ENCODE measurements around the gene GRM8.

The GRM8 gene

DNA sequence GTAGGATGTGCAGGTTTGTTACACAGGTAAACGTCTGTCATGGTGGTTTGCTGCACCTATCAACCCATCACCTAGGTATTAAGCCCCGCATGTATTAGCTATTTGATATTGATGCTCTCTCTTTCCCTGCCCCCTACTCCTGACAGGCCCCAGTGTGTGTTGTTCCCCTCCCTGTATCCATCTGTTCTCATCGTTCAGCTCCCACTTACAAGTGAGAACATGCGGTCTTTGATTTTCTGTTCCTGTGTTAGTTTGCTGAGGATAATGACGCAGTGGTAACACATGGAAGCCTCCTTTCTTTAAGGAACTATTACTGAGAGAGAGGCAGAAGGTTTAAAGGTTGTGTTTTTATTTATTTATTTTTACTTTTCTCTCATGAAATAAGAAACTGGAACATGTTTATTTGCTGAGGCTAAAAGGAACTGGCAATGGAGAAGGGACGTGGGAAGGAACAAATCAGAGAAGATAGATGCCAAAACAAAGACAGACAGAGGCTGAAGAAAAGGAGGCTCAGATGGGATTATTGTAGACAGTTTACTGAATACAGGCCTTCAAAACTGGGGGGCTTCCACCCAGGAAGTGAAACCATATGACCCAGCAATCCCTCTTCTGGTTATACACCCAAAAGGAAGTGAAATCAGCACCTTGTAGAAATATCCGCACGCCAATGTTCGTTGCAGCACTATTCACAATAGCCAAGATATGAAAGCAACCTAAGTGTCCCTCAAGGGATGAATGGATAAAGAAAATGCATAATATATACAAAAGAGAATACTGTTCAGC, 556.3 kb downstream of the GRM8 start:
- TF ChIP-seq, protein P1, sequence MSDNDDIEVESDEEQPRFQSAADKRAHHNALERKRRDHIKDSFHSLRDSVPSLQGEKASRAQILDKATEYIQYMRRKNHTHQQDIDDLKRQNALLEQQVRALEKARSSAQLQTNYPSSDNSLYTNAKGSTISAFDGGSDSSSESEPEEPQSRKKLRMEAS (IDR thresholded peaks at IDR 0.05) = no peak
- no peak for TF ChIP-seq TAF1 (IDR thresholded peaks at IDR 0.05; ENCODE audit: low read depth)

DNA sequence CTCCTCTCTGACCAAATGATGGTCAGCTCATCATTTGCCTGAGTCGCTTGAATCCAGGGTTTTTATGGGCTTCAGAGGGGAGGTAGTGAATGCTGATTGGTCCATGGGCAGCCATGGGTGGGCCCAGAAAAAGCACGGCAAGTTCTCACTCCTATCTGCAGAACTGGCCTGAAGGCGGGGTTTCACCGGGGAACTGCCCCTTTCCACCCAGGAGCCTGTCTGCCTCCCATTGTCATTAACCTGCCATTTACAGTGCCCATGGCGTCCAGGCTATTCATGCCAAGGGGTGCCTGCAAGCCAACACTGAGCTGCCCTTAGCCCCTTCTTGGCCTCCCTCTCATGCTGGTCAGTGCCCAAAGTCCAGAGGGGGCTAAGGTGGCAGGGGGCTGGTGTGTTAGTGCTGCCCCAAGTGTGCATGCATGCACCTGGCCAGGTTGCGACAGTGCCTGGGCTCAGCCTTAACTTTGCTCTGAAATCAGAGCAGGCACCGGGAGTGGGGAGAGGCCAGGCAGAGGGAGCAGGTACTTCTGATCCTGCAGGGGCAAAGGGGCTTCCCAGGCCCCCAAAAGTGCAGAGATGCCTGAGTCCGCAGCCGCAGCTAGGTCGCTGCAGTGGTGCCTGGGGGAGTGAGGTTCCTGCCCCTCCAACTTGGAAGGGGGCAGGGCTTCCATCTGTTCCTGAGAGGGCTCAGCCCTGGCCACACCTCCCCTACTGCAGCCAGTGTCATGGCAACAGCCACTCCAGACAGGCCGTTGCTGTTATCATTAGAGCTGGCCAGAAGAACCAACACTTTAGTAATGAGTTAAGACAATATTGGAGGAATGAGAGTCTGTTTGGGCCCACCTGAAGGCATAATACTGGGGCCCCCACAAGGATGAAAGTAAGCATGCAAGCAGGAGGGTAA, 561.6 kb downstream of the GRM8 start:
- TF ChIP-seq CREB1 (IDR thresholded peaks at IDR 0.05; ENCODE audit: low read depth) (no peak), ZBTB7A (IDR thresholded peaks at IDR 0.05; ENCODE audit: low read depth) (no peak), TCF12 (IDR thresholded peaks at IDR 0.05; ENCODE audit: low read depth) (no peak), NFIC (IDR thresholded peaks at IDR 0.05) (no peak), CEBPB (IDR thresholded peaks at IDR 0.05) (no peak), TAF1 (IDR thresholded peaks at IDR 0.05; ENCODE audit: low read depth) (no peak), TEAD4 (IDR thresholded peaks at IDR 0.05) (no peak), YY1 (IDR thresholded peaks at IDR 0.05; ENCODE audit: low read depth) (no peak), EGR1 (IDR thresholded peaks at IDR 0.05) (no peak)
- TF ChIP-seq, protein P1 (IDR thresholded peaks at IDR 0.05) = no peak

DNA sequence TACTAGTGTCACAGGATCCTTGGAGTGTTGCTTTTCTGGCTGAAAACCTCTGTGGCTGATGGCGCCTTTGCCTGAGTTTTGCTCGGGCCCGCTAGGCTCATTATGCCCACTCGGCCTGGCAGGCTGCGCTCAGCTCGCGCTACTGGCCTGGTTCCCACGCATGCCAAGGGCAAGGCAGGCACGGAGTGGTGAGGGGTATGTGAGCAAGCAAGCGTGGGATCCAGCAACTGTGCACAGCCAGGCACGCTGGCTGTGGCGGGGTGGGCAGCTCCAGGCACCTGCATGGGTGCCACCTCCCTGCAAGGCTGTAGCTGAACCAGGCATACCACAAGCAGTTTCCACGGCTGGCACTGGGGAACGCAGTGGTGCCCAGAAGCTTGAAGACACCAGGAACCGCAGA, 562.6 kb downstream of the GRM8 start:
- no peak for TF ChIP-seq EGR1 (IDR thresholded peaks at IDR 0.05)
- TF ChIP-seq, protein P2, sequence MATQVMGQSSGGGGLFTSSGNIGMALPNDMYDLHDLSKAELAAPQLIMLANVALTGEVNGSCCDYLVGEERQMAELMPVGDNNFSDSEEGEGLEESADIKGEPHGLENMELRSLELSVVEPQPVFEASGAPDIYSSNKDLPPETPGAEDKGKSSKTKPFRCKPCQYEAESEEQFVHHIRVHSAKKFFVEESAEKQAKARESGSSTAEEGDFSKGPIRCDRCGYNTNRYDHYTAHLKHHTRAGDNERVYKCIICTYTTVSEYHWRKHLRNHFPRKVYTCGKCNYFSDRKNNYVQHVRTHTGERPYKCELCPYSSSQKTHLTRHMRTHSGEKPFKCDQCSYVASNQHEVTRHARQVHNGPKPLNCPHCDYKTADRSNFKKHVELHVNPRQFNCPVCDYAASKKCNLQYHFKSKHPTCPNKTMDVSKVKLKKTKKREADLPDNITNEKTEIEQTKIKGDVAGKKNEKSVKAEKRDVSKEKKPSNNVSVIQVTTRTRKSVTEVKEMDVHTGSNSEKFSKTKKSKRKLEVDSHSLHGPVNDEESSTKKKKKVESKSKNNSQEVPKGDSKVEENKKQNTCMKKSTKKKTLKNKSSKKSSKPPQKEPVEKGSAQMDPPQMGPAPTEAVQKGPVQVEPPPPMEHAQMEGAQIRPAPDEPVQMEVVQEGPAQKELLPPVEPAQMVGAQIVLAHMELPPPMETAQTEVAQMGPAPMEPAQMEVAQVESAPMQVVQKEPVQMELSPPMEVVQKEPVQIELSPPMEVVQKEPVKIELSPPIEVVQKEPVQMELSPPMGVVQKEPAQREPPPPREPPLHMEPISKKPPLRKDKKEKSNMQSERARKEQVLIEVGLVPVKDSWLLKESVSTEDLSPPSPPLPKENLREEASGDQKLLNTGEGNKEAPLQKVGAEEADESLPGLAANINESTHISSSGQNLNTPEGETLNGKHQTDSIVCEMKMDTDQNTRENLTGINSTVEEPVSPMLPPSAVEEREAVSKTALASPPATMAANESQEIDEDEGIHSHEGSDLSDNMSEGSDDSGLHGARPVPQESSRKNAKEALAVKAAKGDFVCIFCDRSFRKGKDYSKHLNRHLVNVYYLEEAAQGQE (IDR thresholded peaks at IDR 0.05; ENCODE audit: low read depth) = no peak
- TF ChIP-seq TEAD4 (IDR thresholded peaks at IDR 0.05) = no peak
- TF ChIP-seq FOXM1 (IDR thresholded peaks at IDR 0.05; ENCODE audit: borderline replicate concordance, low read depth) = no peak
- no peak for TF ChIP-seq NFIC (IDR thresholded peaks at IDR 0.05)
- no peak for TF ChIP-seq CEBPB (IDR thresholded peaks at IDR 0.05)
- no peak for TF ChIP-seq TCF12 (IDR thresholded peaks at IDR 0.05; ENCODE audit: low read depth)
- TF ChIP-seq ZBTB7A (IDR thresholded peaks at IDR 0.05; ENCODE audit: low read depth) = no peak
- no peak for TF ChIP-seq CREB1 (IDR thresholded peaks at IDR 0.05; ENCODE audit: low read depth)
- TF ChIP-seq EP300 (IDR thresholded peaks at IDR 0.05; ENCODE audit: borderline replicate concordance) = no peak
- no peak for TF ChIP-seq YY1 (IDR thresholded peaks at IDR 0.05; ENCODE audit: low read depth)
- TF ChIP-seq, protein P1 (IDR thresholded peaks at IDR 0.05) = no peak
- no peak for TF ChIP-seq RAD21 (IDR thresholded peaks at IDR 0.05; ENCODE audit: low read depth)
- TF ChIP-seq, protein P3, sequence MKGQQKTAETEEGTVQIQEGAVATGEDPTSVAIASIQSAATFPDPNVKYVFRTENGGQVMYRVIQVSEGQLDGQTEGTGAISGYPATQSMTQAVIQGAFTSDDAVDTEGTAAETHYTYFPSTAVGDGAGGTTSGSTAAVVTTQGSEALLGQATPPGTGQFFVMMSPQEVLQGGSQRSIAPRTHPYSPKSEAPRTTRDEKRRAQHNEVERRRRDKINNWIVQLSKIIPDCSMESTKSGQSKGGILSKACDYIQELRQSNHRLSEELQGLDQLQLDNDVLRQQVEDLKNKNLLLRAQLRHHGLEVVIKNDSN (IDR thresholded peaks at IDR 0.05) = no peak
- no peak for TF ChIP-seq TAF1 (IDR thresholded peaks at IDR 0.05; ENCODE audit: low read depth)

DNA sequence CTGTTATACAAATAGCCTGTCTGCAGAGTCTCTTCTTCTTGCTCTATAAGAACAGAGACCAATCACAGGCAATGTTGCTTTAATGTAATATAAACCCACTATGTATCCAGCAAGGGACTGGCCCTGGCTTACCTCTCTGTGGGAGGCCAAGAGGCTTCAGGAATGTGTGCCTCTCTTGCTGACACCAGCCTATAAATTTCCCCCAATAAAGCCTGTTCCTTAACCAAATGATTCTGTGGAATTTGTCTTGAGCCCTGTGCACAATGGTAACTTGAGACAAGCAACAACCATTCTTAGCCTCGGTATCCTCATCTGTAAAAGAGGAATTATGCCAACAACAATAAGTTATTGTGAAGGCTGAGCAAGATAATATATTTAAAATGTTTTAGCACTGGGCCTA, 563.7 kb downstream of the GRM8 start:
- TF ChIP-seq, protein P1 (IDR thresholded peaks at IDR 0.05) = peak; percentile 55
- no peak for TF ChIP-seq EGR1 (IDR thresholded peaks at IDR 0.05)
- TF ChIP-seq, protein P3 (IDR thresholded peaks at IDR 0.05) = peak; percentile 30; the same call in 1 of the 2 replicates
- no peak for TF ChIP-seq TAF1 (IDR thresholded peaks at IDR 0.05; ENCODE audit: low read depth)
- peak; percentile 84 for TF ChIP-seq NFIC (IDR thresholded peaks at IDR 0.05)
- TF ChIP-seq ZBTB7A (IDR thresholded peaks at IDR 0.05; ENCODE audit: low read depth) = no peak
- TF ChIP-seq, protein P2 (IDR thresholded peaks at IDR 0.05; ENCODE audit: low read depth) = no peak
- peak; percentile 92 for TF ChIP-seq TEAD4 (IDR thresholded peaks at IDR 0.05)
- peak; percentile 0; the same call in 1 of the 2 replicates for TF ChIP-seq RAD21 (IDR thresholded peaks at IDR 0.05; ENCODE audit: low read depth)
- TF ChIP-seq TCF12 (IDR thresholded peaks at IDR 0.05; ENCODE audit: low read depth) = peak; percentile 89
- peak; percentile 66; the same call in 1 of the 2 replicates for TF ChIP-seq FOXM1 (IDR thresholded peaks at IDR 0.05; ENCODE audit: borderline replicate concordance, low read depth)
- 0 out of 2 replicates have a peak, but pooled peaks have one; percentile 44 for TF ChIP-seq YY1 (IDR thresholded peaks at IDR 0.05; ENCODE audit: low read depth)
- no peak; the same call in 1 of the 2 replicates for TF ChIP-seq CEBPB (IDR thresholded peaks at IDR 0.05)
- TF ChIP-seq EP300 (IDR thresholded peaks at IDR 0.05; ENCODE audit: borderline replicate concordance) = peak; percentile 86
- no peak for TF ChIP-seq CREB1 (IDR thresholded peaks at IDR 0.05; ENCODE audit: low read depth)

Measured in Ishikawa (cell line).